Heart left ventricle (tissue), 16 donors: ENCODE data around the gene SNAP47. TPM values are rescaled to one million over a fixed set of nuclear protein-coding genes. Genes with fewer than 3 reads are reported as not detected.

Experiments used
- ATAC-seq, 4 donors: fragments of 200-7000 bp; cut with Tn5 transposase; one replicate each; pipeline ENCODE4 v1.9.1; 2020 to 2022; ENCODE audit warnings: moderate library complexity in 4 of 4, mild to moderate bottlenecking in 3 of 4, moderate number of reproducible peaks in 1 of 4
- DNase-seq, 5 donors: peaks; one replicate each; pipeline ENCODE4 v3.0.0-alpha.2; 2020
- H3K27ac ChIP-seq, 12 donors: fragments of 200-600 bp; sonication (generic) in 4 of 12; one replicate each; pipeline versions ENCODE4 v1.5.0 to v1.8.0; 2016 to 2022; ENCODE audit warnings: mild to moderate bottlenecking in 2 of 12
- H3K27me3 ChIP-seq, 9 donors: fragments of 200-600 bp; sonication (generic) in 2 of 9; one replicate each; pipeline versions ENCODE4 v1.5.1 to v1.8.0; 2016 to 2022; ENCODE audit warnings: mild to moderate bottlenecking in 3 of 9
- H3K36me3 ChIP-seq, 9 donors: fragments of 200-600 bp; sonication (generic) in 2 of 9; one replicate each; pipeline versions ENCODE4 v1.5.0 to v1.8.0; 2018 to 2022; ENCODE audit warnings: mild to moderate bottlenecking in 2 of 9
- H3K4me1 ChIP-seq, 12 donors: fragments of 200-600 bp; sonication (generic) in 4 of 12; one replicate each; pipeline versions ENCODE4 v1.5.0 to v1.8.0; 2016 to 2022; ENCODE audit warnings: mild to moderate bottlenecking in 3 of 12
- H3K4me3 ChIP-seq, 12 donors: fragments of 200-600 bp; sonication (generic) in 4 of 12; one replicate each; pipeline versions ENCODE4 v1.5.0 to v1.8.0; 2017 to 2022; ENCODE audit warnings: mild to moderate bottlenecking in 9 of 12, moderate library complexity in 4 of 12
- H3K9me3 ChIP-seq, 12 donors: fragments of 200-600 bp; sonication (generic) in 4 of 12; one replicate each; pipeline versions ENCODE4 v1.5.0 to v1.8.0; 2016 to 2022; ENCODE audit warnings: mild to moderate bottlenecking in 1 of 12
- CTCF ChIP-seq, 12 donors: fragments of 200-600 bp; sonication (generic) in 4 of 12; IDR thresholded peaks; one replicate each; pipeline versions ENCODE4 v1.5.0 to v1.8.0; 2018 to 2022; ENCODE audit warnings: antibody characterized with exemption in 12 of 12, mild to moderate bottlenecking in 5 of 12
- POLR2A ChIP-seq, 2 donors: fragments of 450-650 bp; IDR thresholded peaks; one replicate each; pipeline ENCODE4 v1.6.1; 2017; ENCODE audit warnings: antibody characterized with exemption in 2 of 2, mild to moderate bottlenecking in 2 of 2, moderate library complexity in 2 of 2
- WGBS, 4 donors: extraction: QIAGEN DNeasy Blood & Tissue Kit in 2 of 4; methylation state at CpG; one replicate each; pipeline versions ENCODE4 v1.1.5 to v1.1.7; 2013 to 2018; 5-methylcytosine and 5-hydroxymethylcytosine counted together
- intact Hi-C, 10 donors: fragments of 100-400 bp; cut with DNase I; formaldehyde crosslinking; loops; one replicate each; pipeline versions ENCODE4 v1.11.1 to v1.14.2; 2022
- polyA plus RNA-seq, 2 donors: library from polyadenylated mRNA; stranded (reverse); fragments of 200-250 nt; gene quantifications; one replicate each; pipeline ENCODE4 v1.2.3, GENCODE V29; 2013
- total RNA-seq, 9 donors: library from RNA; depleted of rRNA in 2 of 9; stranded (reverse); fragments of >200 nt in 2 of 9; fragmentation: NEBNext Ultra II Directional in 3 of 9; extraction: Animal tissue kit (Norgen Biotek cat#: 25700) in 3 of 9; gene quantifications; one replicate each; pipeline versions ENCODE4 v1.1.0 to v1.2.4, GENCODE V29; 2016 to 2023
- donor health status: ischemic (EF 13 %, LVEDD 7.1; RV severe dilation, severe dysfunction).
- donor health status: healthy with polysubstance abuse.
- donor health status: DM: no; HTN: yes; CAD: no.
- donor health status: DM: no; HTN: no; CAD: no.
- donor health status: ischemic (EF 25% LVEDD 6.9; RV normal size, moderate dysfunction).
- donor health status: ischemic (EF 25% LVEDD 5.7; RV mildly dilated, moderate dysfunction).
- donor health status: healthy.
- donor health status: DM: yes; HTN: yes; CAD: no.
- donor health status: ischemic (EF 35%, LVEDD 5.7; RV mildly dilated, moderate dysfunction).
- donor health status: nonischemic (EF 11% LVEDD 7.7; RV severe dilation, severe dysfunction).
- donor health status: DM: yes; HTN: yes; CAD: no.
- donor health status: PGD.
- donor health status: ischemic (EF 29% LVEDD 5.4; RV normal size, mild dysfunction).
- donor health status: nonischemic (EF 23%, LVEDD 6.1; RV moderate dilation, normal function).

SNAP47 gene
- total and polyA plus RNA-seq, 11 donors: 22.1 to 106 (median 36.7) TPM

- Histone ChIP-seq H3K4me3 (no peak overlapping the region), H3K27me3 (peaks cover 0 to 13% (median 0%) of the 10 kb centered on the region in 9 donors), H3K4me1 (peaks cover 4 to 40% (median 27%) of the 10 kb centered on the region in 12 donors), H3K27ac (no peak overlapping the region), H3K9me3 (no peaks in the 10 kb centered on the region), H3K36me3 (no peaks in the 10 kb centered on the region)
- DNase-seq: no peak
- intact Hi-C loops: no loop called here
- WGBS, 4 donors: 70 to 84% (median 78%) methylated on average over 4 of the region's 4 CpGs
- TF ChIP-seq POLR2A (IDR thresholded peaks at IDR 0.05): no peak
- no peak for TF ChIP-seq CTCF (IDR thresholded peaks at IDR 0.05)
- ATAC-seq: no peak
These were observed 55.6 kb downstream of the SNAP47 start for GRCh38 chr1:227790868-227791267.

GRCh38 chr1:227791425-227792143 is 56.3 kb downstream of the SNAP47 start:
- ATAC-seq (no peak), DNase-seq (no peak)
- WGBS, 4 donors: 84 to 93% (median 89%) methylated on average over 6 of the region's 6 CpGs
- no peaks in the 10 kb centered on the region for H3K36me3 ChIP-seq
- no peak overlapping the region for H3K27ac ChIP-seq
- intact Hi-C loops: no loop called here
- no peak overlapping the region for H3K4me3 ChIP-seq
- no peaks in the 10 kb centered on the region for H3K9me3 ChIP-seq
- peaks cover 3 to 33% (median 22%) of the 10 kb centered on the region in 12 donors for H3K4me1 ChIP-seq
- TF ChIP-seq CTCF (IDR thresholded peaks at IDR 0.05): no peak
- TF ChIP-seq POLR2A (IDR thresholded peaks at IDR 0.05): no peak
- H3K27me3 ChIP-seq: peaks cover 0 to 9% (median 0%) of the 10 kb centered on the region in 9 donors

- Histone ChIP-seq H3K4me3 (no peak overlapping the region), H3K27ac (no peak overlapping the region), H3K9me3 (no peaks in the 10 kb centered on the region), H3K36me3 (no peaks in the 10 kb centered on the region), H3K4me1 (peaks cover 0 to 25% (median 13%) of the 10 kb centered on the region in 12 donors), H3K27me3 (peaks cover 0 to 9% (median 0%) of the 10 kb centered on the region in 9 donors)
- intact Hi-C loops: no loop called here
- WGBS, 4 donors: 80 to 90% (median 89%) methylated on average over 15 to 19 of the region's 19 CpGs
- no peak for TF ChIP-seq CTCF (IDR thresholded peaks at IDR 0.05)
- TF ChIP-seq POLR2A (IDR thresholded peaks at IDR 0.05): no peak
- ATAC-seq (no peak), DNase-seq (peak in 1 of 5 donors; percentile 21)
These were observed 57.2 kb downstream of the SNAP47 start for GRCh38 chr1:227792216-227793078.
